Measurements from ENCODE around the gene C14orf119. TPM values are rescaled to one million over a fixed set of nuclear protein-coding genes. Genes with fewer than 3 reads are reported as not detected.

C14orf119 gene
- total RNA-seq, 4 donors from 2014 or later, result 9.5 to 28.8 (median 13.8) TPM

- ATAC-seq, result peak; percentile 10 to 18
- intact Hi-C loops (cut with DNase I; ENCODE audit: low total_unique reads), result no loop called here
- in situ Hi-C loops (cut with MboI; ENCODE audit: low sequenced_read_pairs in 4 of 4), result no loop called here
- H3K36me3 ChIP-seq, result peaks cover 3 to 53% of the 10 kb centered on the region in 2 donors
- H3K4me1 ChIP-seq, result peaks cover 21% of the 10 kb centered on the region in 2 donors
- peak in 1 of 2 donors; percentile 62 for DNase-seq
- no peak overlapping the region for H3K4me3 ChIP-seq
- no peak for TF ChIP-seq CTCF (IDR thresholded peaks at IDR 0.05 in 4 of 5, conservative IDR thresholded peaks at IDR 0.05 in 1 of 5)
- TF ChIP-seq POLR2A (IDR thresholded peaks at IDR 0.05), result no peak
- H3K27ac ChIP-seq, result peak overlapping the region; percentile 17 to 51 (median 28)
- H3K9me3 ChIP-seq, result no peaks in the 10 kb centered on the region
- H3K27me3 ChIP-seq, result no peaks in the 10 kb centered on the region
Measured at GRCh38 chr14:23130871-23131270, 35.6 kb downstream of the C14orf119 start.

DNA sequence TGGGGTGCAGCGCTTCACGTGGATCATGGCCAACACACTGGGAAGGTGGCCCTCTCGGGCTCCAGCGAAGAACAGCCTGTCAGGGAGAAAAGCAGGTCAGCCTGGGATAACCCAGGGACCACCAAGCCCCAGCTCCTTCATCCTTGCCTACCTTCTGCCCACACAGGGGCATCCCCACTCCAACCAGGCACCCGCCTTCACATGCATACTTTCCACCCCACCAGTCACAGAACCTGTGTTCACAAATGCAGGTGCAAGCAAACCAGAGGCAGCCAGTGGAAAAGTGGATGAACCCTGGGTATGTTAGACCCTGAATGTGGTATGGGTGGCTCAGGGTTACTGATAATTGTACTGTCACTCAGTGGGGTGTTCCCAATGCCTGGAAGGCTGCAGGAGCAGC is 36.2 kb downstream of the C14orf119 start:
- in situ Hi-C loops (cut with MboI; ENCODE audit: low sequenced_read_pairs in 4 of 4), result no loop called here
- Histone ChIP-seq H3K4me1 (peaks cover 14 to 15% of the 10 kb centered on the region in 2 donors), H3K4me3 (no peak overlapping the region), H3K9me3 (no peaks in the 10 kb centered on the region), H3K36me3 (peaks cover 3 to 58% of the 10 kb centered on the region in 2 donors), H3K27me3 (no peaks in the 10 kb centered on the region), H3K27ac (peak overlapping the region; percentile 17 to 51 (median 28))
- no peak for ATAC-seq
- intact Hi-C loops (cut with DNase I; ENCODE audit: low total_unique reads), result no loop called here
- TF ChIP-seq POLR2A (IDR thresholded peaks at IDR 0.05), result no peak
- TF ChIP-seq CTCF (IDR thresholded peaks at IDR 0.05 in 4 of 5, conservative IDR thresholded peaks at IDR 0.05 in 1 of 5), result no peak
- DNase-seq, result no peak

- DNase-seq (no peak), ATAC-seq (no peak)
- peaks cover 3 to 59% of the 10 kb centered on the region in 2 donors for H3K36me3 ChIP-seq
- no peaks in the 10 kb centered on the region for H3K27me3 ChIP-seq
- no peaks in the 10 kb centered on the region for H3K9me3 ChIP-seq
- in situ Hi-C loops (cut with MboI; ENCODE audit: low sequenced_read_pairs in 4 of 4), result no loop called here
- H3K4me3 ChIP-seq, result no peak overlapping the region
- peak overlapping the region in 1 of 4 donors; percentile 4 for H3K27ac ChIP-seq
- TF ChIP-seq POLR2A (IDR thresholded peaks at IDR 0.05) (no peak), CTCF (IDR thresholded peaks at IDR 0.05 in 4 of 5, conservative IDR thresholded peaks at IDR 0.05 in 1 of 5) (no peak)
- H3K4me1 ChIP-seq, result peaks cover under 1% of the 10 kb centered on the region in 2 donors
- intact Hi-C loops (cut with DNase I; ENCODE audit: low total_unique reads), result no loop called here
Measured at GRCh38 chr14:23132970-23133369, 37.7 kb downstream of the C14orf119 start.

GRCh38 chr14:23136566-23137133 is 41.3 kb downstream of the C14orf119 start:
- Histone ChIP-seq H3K4me3 (no peak overlapping the region), H3K27me3 (no peaks in the 10 kb centered on the region), H3K4me1 (peaks cover under 1 to 1% of the 10 kb centered on the region in 2 donors), H3K27ac (no peak overlapping the region), H3K9me3 (no peaks in the 10 kb centered on the region), H3K36me3 (peaks cover 0 to 65% of the 10 kb centered on the region in 2 donors)
- intact Hi-C loops (cut with DNase I; ENCODE audit: low total_unique reads), result no loop called here
- TF ChIP-seq CTCF (IDR thresholded peaks at IDR 0.05 in 4 of 5, conservative IDR thresholded peaks at IDR 0.05 in 1 of 5) (no peak), POLR2A (IDR thresholded peaks at IDR 0.05) (no peak)
- DNase-seq (no peak), ATAC-seq (no peak)
- in situ Hi-C loops (cut with MboI; ENCODE audit: low sequenced_read_pairs in 4 of 4), result no loop called here

Measured in gastrocnemius medialis (tissue), 4 donors.